Omental fat pad (tissue), 4 donors: ENCODE results near the gene ADCY2. TPM values are rescaled to one million over a fixed set of nuclear protein-coding genes. Genes with fewer than 3 reads are reported as not detected.

Experiments used
- ATAC-seq: fragments of 150-250 bp; one replicate; pipeline ENCODE4 v1.9.1; 2016; ENCODE audit warnings: mild to moderate bottlenecking, moderate library complexity; ENCODE audit not compliant: low FRiP score
- DNase-seq: peaks from one replicate; pipeline ENCODE4 v3.0.0-alpha.2; 2019; ENCODE audit warnings: low spot score
- CTCF ChIP-seq, 3 donors: fragments of 450-650 bp; IDR thresholded peaks; one replicate each; pipeline ENCODE4 v1.5.1; 2016 to 2017; ENCODE audit warnings: antibody characterized with exemption in 3 of 3, mild to moderate bottlenecking in 3 of 3, moderate library complexity in 2 of 3
- total RNA-seq, 4 donors: library from RNA; depleted of rRNA; stranded (reverse); fragments of >200 nt; gene quantifications; one replicate each; pipeline ENCODE4 v1.1.0, GENCODE V29; 2016

Gene ADCY2
- total RNA-seq, 4 donors from 2014 or later: 1.1 to 2.4 (median 1.7) TPM

GRCh38 chr5:7493622-7494021, 97.7 kb downstream of the ADCY2 start:
- DNase-seq (no peak), ATAC-seq (no peak)
- TF ChIP-seq CTCF (IDR thresholded peaks at IDR 0.05): no peak

- no peak for TF ChIP-seq CTCF (IDR thresholded peaks at IDR 0.05)
- no peak for DNase-seq
- ATAC-seq: no peak
These were observed 98.7 kb downstream of the ADCY2 start for GRCh38 chr5:7494481-7495130.

GRCh38 chr5:7495131-7495517, 99.2 kb downstream of the ADCY2 start:
- no peak for ATAC-seq
- DNase-seq: no peak
- no peak for TF ChIP-seq CTCF (IDR thresholded peaks at IDR 0.05)

GRCh38 chr5:7500256-7500655, 104.3 kb downstream of the ADCY2 start:
- ATAC-seq: no peak
- no peak for DNase-seq
- no peak for TF ChIP-seq CTCF (IDR thresholded peaks at IDR 0.05)

GRCh38 chr5:7501061-7501460, 105.1 kb downstream of the ADCY2 start:
- DNase-seq (no peak), ATAC-seq (no peak)
- no peak for TF ChIP-seq CTCF (IDR thresholded peaks at IDR 0.05)

- no peak for TF ChIP-seq CTCF (IDR thresholded peaks at IDR 0.05)
- DNase-seq (no peak), ATAC-seq (no peak)
These were observed 107.6 kb downstream of the ADCY2 start for GRCh38 chr5:7503564-7503963.

- ATAC-seq (no peak), DNase-seq (no peak)
- no peak for TF ChIP-seq CTCF (IDR thresholded peaks at IDR 0.05)
These were observed 119.5 kb downstream of the ADCY2 start for GRCh38 chr5:7515284-7515914.
